B cell (primary cell): Measurements from ENCODE around the gene HILPDA. TPM values are rescaled to one million over a fixed set of nuclear protein-coding genes. Genes with fewer than 3 reads are reported as not detected.

Experiments used
- ATAC-seq: fragments of 200-7000 bp; cut with Tn5 transposase; one replicate; pipeline ENCODE4 v1.10.0; 2021; ENCODE audit warnings: low read depth, mild to moderate bottlenecking, moderate number of reproducible peaks, moderate library complexity
- CTCF ChIA-PET: fragments of 350-600 bp; sonication (Branson Sonifier 250); formaldehyde crosslinking; loops from one replicate; lab custom pipeline; 2021; ENCODE audit warnings: antibody characterized with exemption, inconsistent platforms; lab: Charles Lee
- POLR2A ChIA-PET: fragments of 350-600 bp; sonication (Branson Sonifier 250); formaldehyde crosslinking; loops from one replicate; lab custom pipeline; 2021; ENCODE audit warnings: antibody characterized with exemption; lab: Charles Lee
- DNase-seq: peaks from one replicate; pipeline ENCODE4 v3.0.0; 2013
- H2AFZ ChIP-seq: 2 replicates; pipeline ENCODE4 v1.6.1; 2012; ENCODE audit warnings: mild to moderate bottlenecking, low read depth, low read length; ENCODE audit not compliant: insufficient read depth, poor library complexity, severe bottlenecking
- H3K27ac ChIP-seq, 2 donors: 1 replicate in 1 of 2; 2 replicates in 1 of 2; pipeline ENCODE4 v1.5.1; 2012 to 2013; ENCODE audit warnings: low read length in 2 of 2, mild to moderate bottlenecking in 2 of 2, moderate library complexity in 1 of 2
- H3K27me3 ChIP-seq, 4 experiments: fragments of 200-600 bp in 1 of 4; sonication (generic) in 1 of 4; replicated peaks in 1 of 4; 1 replicate in 2 of 4; 2 replicates in 2 of 4; pipeline versions ENCODE4 v1.6.1 to v1.7.0; 2013 to 2016; ENCODE audit warnings: low read length in 3 of 4, mild to moderate bottlenecking in 2 of 4, mixed read lengths in 1 of 4, moderate library complexity in 1 of 4; ENCODE audit not compliant: insufficient read depth in 4 of 4, control insufficient read depth in 3 of 4; ENCODE audit errors: control extremely low read depth in 1 of 4
- H3K36me3 ChIP-seq, 2 experiments: replicated peaks in 1 of 2; 1 replicate in 1 of 2; 2 replicates in 1 of 2; pipeline versions ENCODE4 v1.6.1 to v1.7.1; 2013; ENCODE audit warnings: low read length in 1 of 2; ENCODE audit not compliant: insufficient read depth in 2 of 2, control insufficient read depth in 1 of 2; ENCODE audit errors: control extremely low read depth in 1 of 2, extremely low read depth in 1 of 2
- H3K4me1 ChIP-seq, 2 donors: fragments of 200-600 bp in 1 of 2; sonication (generic) in 1 of 2; 1 replicate in 1 of 2; 2 replicates in 1 of 2; pipeline versions ENCODE4 v1.5.1 to v1.6.1; 2013 to 2017; ENCODE audit warnings: low read length in 2 of 2; ENCODE audit not compliant: control insufficient read depth in 2 of 2, insufficient read depth in 2 of 2
- H3K4me2 ChIP-seq: replicated peaks from 2 replicates; pipeline ENCODE3; 2012; ENCODE audit warnings: mild to moderate bottlenecking, low read depth, low read length; ENCODE audit not compliant: poor library complexity, severe bottlenecking
- H3K4me3 ChIP-seq, 5 experiments: fragments of 200-600 bp in 1 of 5; sonication (generic) in 1 of 5; 1 replicate in 3 of 5; 2 replicates in 2 of 5; pipeline versions ENCODE4 v1.5.1 to v1.7.0; 2011 to 2016; ENCODE audit warnings: low read length in 4 of 5, mild to moderate bottlenecking in 4 of 5, low read depth in 2 of 5, control low read depth in 1 of 5, moderate library complexity in 1 of 5; ENCODE audit not compliant: insufficient read depth in 1 of 5; ENCODE audit errors: control extremely low read depth in 1 of 5, extremely low read depth in 1 of 5
- H3K79me2 ChIP-seq: fragments of 200-600 bp; sonication (generic); one replicate; pipeline ENCODE4 v1.6.0; 2016; ENCODE audit warnings: low read length; ENCODE audit not compliant: control insufficient read depth, insufficient read depth
- H3K9ac ChIP-seq: fragments of 200-600 bp; sonication (generic); 2 replicates; pipeline ENCODE4 v1.6.1; 2017; ENCODE audit warnings: mild to moderate bottlenecking, low read length, moderate library complexity
- H3K9me3 ChIP-seq, 3 donors: one replicate each; pipeline versions ENCODE4 v1.6.1 to v1.7.1; 2013; ENCODE audit warnings: low read length in 2 of 3; ENCODE audit not compliant: control insufficient read depth in 2 of 3, insufficient read depth in 1 of 3; ENCODE audit errors: control extremely low read depth in 1 of 3
- H4K20me1 ChIP-seq: 2 replicates; pipeline ENCODE4 v1.6.0; 2012; ENCODE audit warnings: mild to moderate bottlenecking, low read length; ENCODE audit not compliant: insufficient read depth, control insufficient read depth, poor library complexity, severe bottlenecking
- H3K27ac Mint-ChIP-seq: one replicate; pipeline ENCODE4 v1.8.0; 2021; ENCODE audit warnings: mixed read lengths
- H3K27me3 Mint-ChIP-seq: one replicate; pipeline ENCODE4 v1.8.0; 2021; ENCODE audit warnings: mixed read lengths
- H3K4me1 Mint-ChIP-seq: one replicate; pipeline ENCODE4 v1.8.0; 2021; ENCODE audit warnings: mixed read lengths
- H3K4me3 Mint-ChIP-seq: one replicate; pipeline ENCODE4 v1.8.0; 2021; ENCODE audit warnings: mixed read lengths
- H3K9me3 Mint-ChIP-seq: one replicate; pipeline ENCODE4 v1.8.0; 2022; ENCODE audit warnings: mixed read lengths; ENCODE audit not compliant: insufficient read depth
- CTCF ChIP-seq: fragments of 200-600 bp; IDR thresholded peaks from one replicate; pipeline ENCODE4 v1.8.0; 2022; ENCODE audit warnings: antibody characterized with exemption, mild to moderate bottlenecking
- EZH2 ChIP-seq: IDR thresholded peaks from 2 replicates; pipeline ENCODE4 v1.6.1; 2012; ENCODE audit warnings: borderline replicate concordance, low read depth, mild to moderate bottlenecking, moderate library complexity, low read length; ENCODE audit not compliant: insufficient read depth, poor library complexity, severe bottlenecking
- WGBS: methylation state at CpG from one replicate; pipeline ENCODE4 v1.1.5; 2013; ENCODE audit warnings: missing lambda C conversion rate; ENCODE audit not compliant: insufficient coverage; 5-methylcytosine and 5-hydroxymethylcytosine counted together
- intact Hi-C: fragments of 100-400 bp; cut with micrococcal nuclease; formaldehyde crosslinking; loops from one replicate; pipeline ENCODE4 v1.10.0; 2022
- polyA plus RNA-seq: library from polyadenylated mRNA; depleted of rRNA; stranded (reverse); fragments of >200 nt; gene quantifications from 2 replicates; pipeline ENCODE4 v1.2.3, GENCODE V29; 2012
- total RNA-seq, 2 donors: library from RNA; stranded (reverse); fragments of 120-200 nt in 1 of 2; gene quantifications; 1 replicate in 1 of 2; 2 replicates in 1 of 2; pipeline versions ENCODE4 v1.2.3 to v1.2.4, GENCODE V29; 2013 to 2022

The HILPDA gene
- total and polyA plus RNA-seq, 2 donors (not counting 1 experiment from before 2014, with no cell fraction given), result 6.5 to 10.1 TPM

GRCh38 chr7:128419257-128419656, 36.4 kb upstream of the HILPDA start:
- TF ChIP-seq EZH2 (no peak), CTCF (no peak)
- Histone ChIP-seq H2AFZ (no peak overlapping the region), H3K4me2 (no peak overlapping the region), H3K9me3 (no peaks in the 10 kb centered on the region), H3K27ac (no peak overlapping the region), H3K27me3 (peaks cover 0 to 4% (median 0%) of the 10 kb centered on the region in 4 experiments), H3K9ac (no peak overlapping the region), H4K20me1 (no peaks in the 10 kb centered on the region), H3K79me2 (no peaks in the 10 kb centered on the region), H3K4me3 (no peak overlapping the region), H3K4me1 (no peaks in the 10 kb centered on the region), H3K36me3 (no peaks in the 10 kb centered on the region)
- Mint-ChIP-seq H3K9me3 (no peaks in the 10 kb centered on the region), H3K4me1 (no peaks in the 10 kb centered on the region), H3K27me3 (no peaks in the 10 kb centered on the region), H3K4me3 (no peak overlapping the region), H3K27ac (no peak overlapping the region)
- DNase-seq, result no peak
- ChIA-PET CTCF (interaction anchor here (1.6 to 23.4 kb wide), 3 partner anchors 7 to 41 kb away, joined by 9 to 331 read pairs (median 48); no protein-coding TSS in a partner anchor), POLR2A (interaction anchor here (0.6 kb wide), 1 partner anchor 72 kb away, joined by 6 read pairs; no protein-coding TSS in a partner anchor)
- no peak for ATAC-seq
- intact Hi-C loops, result no loop called here
- 100% methylated on average over 5 of the region's 7 CpGs for WGBS

GRCh38 chr7:128420773-128421172, 34.9 kb upstream of the HILPDA start:
- Histone ChIP-seq H3K79me2 (no peaks in the 10 kb centered on the region), H3K36me3 (no peaks in the 10 kb centered on the region), H2AFZ (no peak overlapping the region), H4K20me1 (no peaks in the 10 kb centered on the region), H3K4me1 (no peaks in the 10 kb centered on the region), H3K4me2 (no peak overlapping the region), H3K27me3 (no peaks in the 10 kb centered on the region), H3K27ac (no peak overlapping the region), H3K9me3 (no peaks in the 10 kb centered on the region), H3K9ac (no peak overlapping the region), H3K4me3 (no peak overlapping the region)
- DNase-seq (no peak), ATAC-seq (no peak)
- Mint-ChIP-seq H3K9me3 (no peaks in the 10 kb centered on the region), H3K27me3 (no peaks in the 10 kb centered on the region), H3K4me3 (no peak overlapping the region), H3K4me1 (no peaks in the 10 kb centered on the region), H3K27ac (no peak overlapping the region)
- ChIA-PET POLR2A (no interaction called here), CTCF (interaction anchor here (12.8 kb wide), 1 partner anchor 40 kb away, joined by 541 read pairs; no protein-coding TSS in a partner anchor)
- intact Hi-C loops, result no loop called here
- 43% methylated on average over 1 of the region's 1 CpG for WGBS
- TF ChIP-seq EZH2 (no peak), CTCF (no peak)
